ENCODE measurements around the gene INTS2.

DNA sequence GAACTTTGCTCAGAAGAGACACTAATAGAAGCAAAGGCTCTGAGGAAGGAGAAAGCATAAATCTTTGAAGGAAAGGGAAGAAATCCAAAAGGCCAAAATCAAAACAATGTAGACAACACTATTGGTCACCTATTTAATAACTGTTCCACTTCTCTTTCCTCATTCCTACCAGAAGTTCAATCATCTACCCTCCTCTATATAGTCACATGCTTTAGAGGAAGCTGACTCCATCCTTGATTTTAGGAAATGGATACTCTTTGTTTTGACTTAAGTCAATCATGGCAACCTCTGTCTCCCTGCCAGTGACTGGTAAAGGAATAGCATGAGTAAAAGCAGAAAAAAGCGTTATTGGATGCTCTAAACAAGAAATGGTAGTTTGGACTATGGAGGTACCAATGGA lies 71.7 kb downstream of the INTS2 start:
- TF ChIP-seq MAFK (IDR thresholded peaks at IDR 0.05; ENCODE audit: partially characterized antibody) = no peak
- no peak for TF ChIP-seq HOXA7 (CRISPR knock-in tag; IDR thresholded peaks at IDR 0.05)
- TF ChIP-seq, protein P1, sequence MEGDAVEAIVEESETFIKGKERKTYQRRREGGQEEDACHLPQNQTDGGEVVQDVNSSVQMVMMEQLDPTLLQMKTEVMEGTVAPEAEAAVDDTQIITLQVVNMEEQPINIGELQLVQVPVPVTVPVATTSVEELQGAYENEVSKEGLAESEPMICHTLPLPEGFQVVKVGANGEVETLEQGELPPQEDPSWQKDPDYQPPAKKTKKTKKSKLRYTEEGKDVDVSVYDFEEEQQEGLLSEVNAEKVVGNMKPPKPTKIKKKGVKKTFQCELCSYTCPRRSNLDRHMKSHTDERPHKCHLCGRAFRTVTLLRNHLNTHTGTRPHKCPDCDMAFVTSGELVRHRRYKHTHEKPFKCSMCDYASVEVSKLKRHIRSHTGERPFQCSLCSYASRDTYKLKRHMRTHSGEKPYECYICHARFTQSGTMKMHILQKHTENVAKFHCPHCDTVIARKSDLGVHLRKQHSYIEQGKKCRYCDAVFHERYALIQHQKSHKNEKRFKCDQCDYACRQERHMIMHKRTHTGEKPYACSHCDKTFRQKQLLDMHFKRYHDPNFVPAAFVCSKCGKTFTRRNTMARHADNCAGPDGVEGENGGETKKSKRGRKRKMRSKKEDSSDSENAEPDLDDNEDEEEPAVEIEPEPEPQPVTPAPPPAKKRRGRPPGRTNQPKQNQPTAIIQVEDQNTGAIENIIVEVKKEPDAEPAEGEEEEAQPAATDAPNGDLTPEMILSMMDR (IDR thresholded peaks at IDR 0.05) = no peak
- TF ChIP-seq RARB (CRISPR knock-in tag; IDR thresholded peaks at IDR 0.05) = no peak
- TF ChIP-seq ESRRA (IDR thresholded peaks at IDR 0.05; ENCODE audit: borderline replicate concordance, low read length) = no peak
- TF ChIP-seq RFX5 (IDR thresholded peaks at IDR 0.05) = no peak
- TF ChIP-seq JUN (IDR thresholded peaks at IDR 0.05) = no peak
